Loucy (cell line): Measurements from ENCODE around the gene LASP1.

Source experiments
- H2AFZ ChIP-seq: fragments of 200-600 bp; sonication (generic); 2 replicates; pipeline ENCODE4 v1.6.0; 2016; ENCODE audit warnings: antibody characterized with exemption, mild to moderate bottlenecking, low read length, moderate library complexity
- H3F3A ChIP-seq: fragments of 200-600 bp; 2 replicates; pipeline ENCODE4 v1.6.0; 2016; ENCODE audit warnings: antibody characterized with exemption, low read depth, mild to moderate bottlenecking
- H3K27me3 ChIP-seq: fragments of 200-600 bp; sonication (generic); 2 replicates; pipeline ENCODE4 v1.6.1; 2014; ENCODE audit warnings: low read length, mild to moderate bottlenecking; ENCODE audit not compliant: insufficient read depth, poor library complexity, severe bottlenecking
- H3K36me3 ChIP-seq: fragments of 200-600 bp; sonication (generic); 2 replicates; pipeline ENCODE4 v1.6.1; 2016; ENCODE audit warnings: low read length; ENCODE audit not compliant: insufficient read depth
- H3K4me1 ChIP-seq: fragments of 200-600 bp; sonication (generic); 2 replicates; pipeline ENCODE4 v1.5.1; 2014; ENCODE audit warnings: low read length, mild to moderate bottlenecking; ENCODE audit not compliant: insufficient read depth, poor library complexity, severe bottlenecking
- H3K4me2 ChIP-seq: fragments of 200-600 bp; sonication (generic); 2 replicates; pipeline ENCODE4 v1.6.0; 2014; ENCODE audit warnings: antibody characterized with exemption, low read length, low read depth, mild to moderate bottlenecking; ENCODE audit not compliant: poor library complexity, severe bottlenecking
- H3K4me3 ChIP-seq: fragments of 200-600 bp; sonication (generic); 2 replicates; pipeline ENCODE4 v1.5.1; 2014; ENCODE audit warnings: low read length, mild to moderate bottlenecking, mixed read lengths; ENCODE audit not compliant: poor library complexity, severe bottlenecking
- H3K79me2 ChIP-seq: fragments of 200-600 bp; sonication (generic); 2 replicates; pipeline ENCODE4 v1.6.1; 2014; ENCODE audit warnings: low read length; ENCODE audit not compliant: insufficient read depth
- H3K9ac ChIP-seq: fragments of 200-600 bp; sonication (generic); 2 replicates; pipeline ENCODE4 v1.6.0; 2014; ENCODE audit warnings: mild to moderate bottlenecking, low read depth, low read length, moderate library complexity; ENCODE audit not compliant: poor library complexity, severe bottlenecking
- H3K9me2 ChIP-seq: fragments of 200-600 bp; sonication (generic); replicated peaks from 2 replicates; pipeline ENCODE4 v1.6.1; 2016; ENCODE audit warnings: low read depth, low read length, mixed read lengths
- H3K9me3 ChIP-seq: fragments of 200-600 bp; sonication (generic); 2 replicates; pipeline ENCODE4 v1.6.1; 2014; ENCODE audit warnings: mild to moderate bottlenecking, antibody characterized with exemption, low read length, low read depth; ENCODE audit not compliant: insufficient read depth
- H4K20me1 ChIP-seq: fragments of 200-600 bp; sonication (generic); 2 replicates; pipeline ENCODE4 v1.6.0; 2014; ENCODE audit warnings: antibody characterized with exemption, low read length, mild to moderate bottlenecking; ENCODE audit not compliant: insufficient read depth, poor library complexity, severe bottlenecking
- EZH2phosphoT487 ChIP-seq: fragments of 200-600 bp; IDR thresholded peaks from 2 replicates; pipeline ENCODE4 v1.6.1; 2018; ENCODE audit warnings: antibody characterized with exemption, mild to moderate bottlenecking, moderate library complexity, borderline replicate concordance
- TF ChIP-seq, protein P1 (sequence below): fragments of 200-600 bp; sonication (generic); conservative IDR thresholded peaks from 2 replicates; pipeline ENCODE4 v1.5.1; 2014; ENCODE audit warnings: mild to moderate bottlenecking, antibody characterized with exemption, low read length

The LASP1 gene

DNA sequence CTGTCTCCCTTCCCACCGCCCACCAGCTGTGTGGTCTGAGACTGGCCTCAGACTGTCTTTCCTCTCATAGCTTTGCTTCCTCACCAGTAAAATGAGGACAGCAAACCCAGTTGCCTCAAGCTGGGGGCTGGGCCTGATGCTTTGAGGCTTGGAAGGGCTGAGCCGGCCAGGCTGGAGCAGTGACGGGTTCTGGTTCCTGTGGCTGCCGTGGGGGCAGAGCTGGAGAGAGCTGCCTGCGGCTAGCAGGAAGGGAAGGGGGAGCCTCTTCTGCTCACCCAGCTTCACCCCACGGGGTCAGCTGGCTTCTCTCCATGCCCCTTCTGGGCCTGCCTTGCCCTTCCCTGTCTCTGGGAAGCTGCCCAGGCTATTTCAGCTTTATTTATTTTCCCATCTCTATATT is 23.7 kb downstream of the LASP1 start:
- H3K9me3 ChIP-seq, result no peaks in the 10 kb centered on the region
- H3F3A ChIP-seq, result no peaks in the 10 kb centered on the region
- no peak overlapping the region for H2AFZ ChIP-seq
- peaks cover 84% of the 10 kb centered on the region; the same call in 1 of the 2 replicates for H3K36me3 ChIP-seq
- H4K20me1 ChIP-seq, result peaks cover 11% of the 10 kb centered on the region
- peaks cover 56% of the 10 kb centered on the region for H3K79me2 ChIP-seq
- H3K4me3 ChIP-seq, result no peak overlapping the region
- peak overlapping the region; percentile 43 for H3K4me2 ChIP-seq
- H3K9ac ChIP-seq, result peak overlapping the region; percentile 45
- no peaks in the 10 kb centered on the region for H3K9me2 ChIP-seq
- H3K4me1 ChIP-seq, result peaks cover 45% of the 10 kb centered on the region
- TF ChIP-seq EZH2phosphoT487, result no peak
- TF ChIP-seq, protein P1, sequence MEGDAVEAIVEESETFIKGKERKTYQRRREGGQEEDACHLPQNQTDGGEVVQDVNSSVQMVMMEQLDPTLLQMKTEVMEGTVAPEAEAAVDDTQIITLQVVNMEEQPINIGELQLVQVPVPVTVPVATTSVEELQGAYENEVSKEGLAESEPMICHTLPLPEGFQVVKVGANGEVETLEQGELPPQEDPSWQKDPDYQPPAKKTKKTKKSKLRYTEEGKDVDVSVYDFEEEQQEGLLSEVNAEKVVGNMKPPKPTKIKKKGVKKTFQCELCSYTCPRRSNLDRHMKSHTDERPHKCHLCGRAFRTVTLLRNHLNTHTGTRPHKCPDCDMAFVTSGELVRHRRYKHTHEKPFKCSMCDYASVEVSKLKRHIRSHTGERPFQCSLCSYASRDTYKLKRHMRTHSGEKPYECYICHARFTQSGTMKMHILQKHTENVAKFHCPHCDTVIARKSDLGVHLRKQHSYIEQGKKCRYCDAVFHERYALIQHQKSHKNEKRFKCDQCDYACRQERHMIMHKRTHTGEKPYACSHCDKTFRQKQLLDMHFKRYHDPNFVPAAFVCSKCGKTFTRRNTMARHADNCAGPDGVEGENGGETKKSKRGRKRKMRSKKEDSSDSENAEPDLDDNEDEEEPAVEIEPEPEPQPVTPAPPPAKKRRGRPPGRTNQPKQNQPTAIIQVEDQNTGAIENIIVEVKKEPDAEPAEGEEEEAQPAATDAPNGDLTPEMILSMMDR, result no peak
- no peaks in the 10 kb centered on the region for H3K27me3 ChIP-seq

- no peak overlapping the region for H3K9ac ChIP-seq
- H3K27me3 ChIP-seq, result no peaks in the 10 kb centered on the region
- H3K36me3 ChIP-seq, result peaks cover 77% of the 10 kb centered on the region; the same call in 1 of the 2 replicates
- H3K9me2 ChIP-seq, result no peaks in the 10 kb centered on the region
- H3K4me2 ChIP-seq, result no peak overlapping the region
- H3K9me3 ChIP-seq, result no peaks in the 10 kb centered on the region
- H4K20me1 ChIP-seq, result peaks cover 7% of the 10 kb centered on the region
- peaks cover 49% of the 10 kb centered on the region for H3K79me2 ChIP-seq
- TF ChIP-seq, protein P1, result no peak
- no peak for TF ChIP-seq EZH2phosphoT487
- no peak overlapping the region for H2AFZ ChIP-seq
- no peak overlapping the region for H3K4me3 ChIP-seq
- peaks cover 50% of the 10 kb centered on the region for H3K4me1 ChIP-seq
- H3F3A ChIP-seq, result no peaks in the 10 kb centered on the region
These were observed 24.4 kb downstream of the LASP1 start for GRCh38 chr17:38894276-38894675.

- H3K79me2 ChIP-seq, result peaks cover 38% of the 10 kb centered on the region
- H3K9me3 ChIP-seq, result no peaks in the 10 kb centered on the region
- H3K9me2 ChIP-seq, result no peaks in the 10 kb centered on the region
- H2AFZ ChIP-seq, result no peak overlapping the region
- H4K20me1 ChIP-seq, result no peaks in the 10 kb centered on the region
- TF ChIP-seq, protein P1, result no peak
- TF ChIP-seq EZH2phosphoT487, result no peak
- H3K4me1 ChIP-seq, result peaks cover 72% of the 10 kb centered on the region
- H3K36me3 ChIP-seq, result peaks cover 55% of the 10 kb centered on the region; the same call in 1 of the 2 replicates
- H3K4me3 ChIP-seq, result no peak overlapping the region
- H3K4me2 ChIP-seq, result peak overlapping the region; percentile 87
- peak overlapping the region; percentile 90 for H3K9ac ChIP-seq
- no peaks in the 10 kb centered on the region for H3K27me3 ChIP-seq
- H3F3A ChIP-seq, result peaks cover 6% of the 10 kb centered on the region; the same call in 1 of the 2 replicates
These were observed 26.6 kb downstream of the LASP1 start for GRCh38 chr17:38896346-38896954.
